Measurements from ENCODE around the gene RASD2.

The RASD2 gene

GRCh38 chr22:35560366-35560765 is 19.7 kb downstream of the RASD2 start:
- no peak overlapping the region for H3K4me3 ChIP-seq (ENCODE audit: low read length)
- DNase-seq (ENCODE audit: low read depth): no peak
- no peak for TF ChIP-seq CTCF (conservative IDR thresholded peaks at IDR 0.05; ENCODE audit: low read length)

GRCh38 chr22:35560824-35561223 is 20.2 kb downstream of the RASD2 start:
- no peak overlapping the region for H3K4me3 ChIP-seq (ENCODE audit: low read length)
- no peak for DNase-seq (ENCODE audit: low read depth)
- no peak for TF ChIP-seq CTCF (conservative IDR thresholded peaks at IDR 0.05; ENCODE audit: low read length)

GRCh38 chr22:35561796-35562526 is 21.3 kb downstream of the RASD2 start:
- peak; percentile 61 for DNase-seq (ENCODE audit: low read depth)
- no peak overlapping the region for H3K4me3 ChIP-seq (ENCODE audit: low read length)
- TF ChIP-seq CTCF (conservative IDR thresholded peaks at IDR 0.05; ENCODE audit: low read length): no peak

- DNase-seq (ENCODE audit: low read depth): no peak
- no peak for TF ChIP-seq CTCF (conservative IDR thresholded peaks at IDR 0.05; ENCODE audit: low read length)
- H3K4me3 ChIP-seq (ENCODE audit: low read length): no peak overlapping the region
Observed at GRCh38 chr22:35563211-35563610, 22.6 kb downstream of the RASD2 start.

- no peak for TF ChIP-seq CTCF (conservative IDR thresholded peaks at IDR 0.05; ENCODE audit: low read length)
- peak; percentile 72 for DNase-seq (ENCODE audit: low read depth)
- no peak overlapping the region for H3K4me3 ChIP-seq (ENCODE audit: low read length)
Observed at GRCh38 chr22:35564975-35565867, 24.6 kb downstream of the RASD2 start.

GRCh38 chr22:35567351-35568141 is 26.9 kb downstream of the RASD2 start:
- no peak for TF ChIP-seq CTCF (conservative IDR thresholded peaks at IDR 0.05; ENCODE audit: low read length)
- H3K4me3 ChIP-seq (ENCODE audit: low read length): no peak overlapping the region

More at GRCh38 chr22:35567351-35568141, 26.9 kb downstream of the RASD2 start:
- no peak for DNase-seq (ENCODE audit: low read depth)
